H1 (cell line): ENCODE measurements around the gene VEZT. TPM values are rescaled to one million over a fixed set of nuclear protein-coding genes. Genes with fewer than 3 reads are reported as not detected.

Source experiments
- CTCF ChIA-PET: fragments of 300-600 bp; sonication (Branson Sonifier 250); formaldehyde crosslinking; loops from one replicate; lab custom pipeline; 2021; ENCODE audit not compliant: partially characterized antibody; lab: Charles Lee
- POLR2A ChIA-PET: fragments of 300-600 bp; sonication (Branson Sonifier 250); formaldehyde crosslinking; loops from one replicate; lab custom pipeline; 2021; ENCODE audit warnings: inconsistent platforms; ENCODE audit not compliant: partially characterized antibody; lab: Charles Lee
- DNase-seq, 2 experiments: peaks; one replicate each; pipeline versions ENCODE4 v3.0.0 to v3.0.0-alpha.2; 2010 to 2022; ENCODE audit warnings: low spot score in 2 of 2, low read depth in 1 of 2, mixed read lengths in 1 of 2
- FAIRE-seq: peaks from 2 replicates; lab custom pipeline; 2011; peaks lifted over from hg19 to GRCh38; lab: Jason Lieb, UNC
- H2AFZ ChIP-seq: 2 replicates; pipeline ENCODE4 v1.8.1; 2012; ENCODE audit warnings: low read length, inconsistent platforms
- H2AK5ac ChIP-seq: 2 replicates; pipeline ENCODE4 v1.6.1; 2013; ENCODE audit warnings: low read depth, low read length
- H2BK120ac ChIP-seq: replicated peaks from 2 replicates; pipeline ENCODE3; 2013; ENCODE audit warnings: low read depth, low read length, inconsistent platforms
- H2BK12ac ChIP-seq: 2 replicates; pipeline ENCODE4 v1.6.1; 2013; ENCODE audit warnings: low read depth, low read length
- H2BK15ac ChIP-seq: 2 replicates; pipeline ENCODE4 v1.6.1; 2013; ENCODE audit warnings: low read length
- H2BK20ac ChIP-seq: 2 replicates; pipeline ENCODE4 v1.6.1; 2013; ENCODE audit warnings: low read length
- H2BK5ac ChIP-seq: 2 replicates; pipeline ENCODE4 v1.6.1; 2013; ENCODE audit warnings: low read depth, low read length
- H3K14ac ChIP-seq: 2 replicates; pipeline ENCODE4 v1.6.1; 2013; ENCODE audit warnings: inconsistent platforms; ENCODE audit not compliant: insufficient read length
- H3K18ac ChIP-seq: 2 replicates; pipeline ENCODE4 v1.6.1; 2013; ENCODE audit warnings: low read length; ENCODE audit errors: extremely low read depth
- H3K23ac ChIP-seq: 2 replicates; pipeline ENCODE4 v1.6.1; 2013; ENCODE audit warnings: inconsistent platforms; ENCODE audit not compliant: insufficient read length
- H3K23me2 ChIP-seq: 2 replicates; pipeline ENCODE4 v1.6.1; 2013; ENCODE audit warnings: low read depth, low read length
- H3K27ac ChIP-seq: 2 replicates; pipeline ENCODE4 v1.6.1; 2011; ENCODE audit warnings: low read depth, low read length, inconsistent platforms
- H3K27me3 ChIP-seq, 4 experiments: replicated peaks in 1 of 4; 1 replicate in 1 of 4; 2 replicates in 3 of 4; pipeline versions ENCODE4 v1.6.1 to v1.8.1; 2011 to 2013; ENCODE audit warnings: low read length in 3 of 4, mild to moderate bottlenecking in 3 of 4, inconsistent platforms in 2 of 4, mixed read lengths in 2 of 4, moderate library complexity in 1 of 4; ENCODE audit not compliant: control insufficient read depth in 3 of 4, insufficient read depth in 3 of 4; ENCODE audit errors: extremely low read depth in 1 of 4
- H3K36me3 ChIP-seq, 4 experiments: 2 replicates each; pipeline versions ENCODE4 v1.6.1 to v1.8.1; 2011 to 2013; ENCODE audit warnings: mild to moderate bottlenecking in 4 of 4, low read length in 3 of 4, moderate library complexity in 2 of 4, control low read depth in 1 of 4, inconsistent platforms in 1 of 4; ENCODE audit not compliant: insufficient read depth in 4 of 4, control insufficient read depth in 2 of 4
- H3K4ac ChIP-seq: replicated peaks from 2 replicates; pipeline ENCODE3; 2013; ENCODE audit warnings: low read length, low read depth, mixed read lengths, inconsistent platforms; ENCODE audit not compliant: insufficient read length
- H3K4me1 ChIP-seq, 4 experiments: replicated peaks in 1 of 4; 1 replicate in 1 of 4; 2 replicates in 3 of 4; pipeline versions ENCODE4 v1.6.1 to v1.8.1; 2011 to 2013; ENCODE audit warnings: low read length in 3 of 4, inconsistent platforms in 2 of 4, mixed read lengths in 1 of 4; ENCODE audit not compliant: insufficient read depth in 4 of 4, control insufficient read depth in 3 of 4
- H3K4me2 ChIP-seq, 2 experiments: 2 replicates each; pipeline versions ENCODE4 v1.6.1 to v1.8.1; 2011 to 2013; ENCODE audit warnings: low read depth in 2 of 2, low read length in 2 of 2, control low read depth in 1 of 2, inconsistent platforms in 1 of 2, mild to moderate bottlenecking in 1 of 2; ENCODE audit not compliant: insufficient read depth in 1 of 2
- H3K4me3 ChIP-seq, 4 experiments: fragments of 200-600, 300-600 bp in 1 of 4; sonication (generic), shearing (Covaris generic), sonication (Bioruptor Twin) in 1 of 4; 2 replicates each; pipeline versions ENCODE4 v1.5.1 to v1.8.1; 2011 to 2016; ENCODE audit warnings: low read length in 4 of 4, low read depth in 3 of 4, control low read depth in 2 of 4, inconsistent platforms in 2 of 4, mild to moderate bottlenecking in 2 of 4, mixed read lengths in 1 of 4, moderate library complexity in 1 of 4; ENCODE audit not compliant: insufficient read depth in 2 of 4; ENCODE audit errors: extremely low read depth in 1 of 4
- H3K56ac ChIP-seq: replicated peaks from 2 replicates; pipeline ENCODE3; 2013; ENCODE audit warnings: low read depth, mild to moderate bottlenecking, mixed read lengths, low read length, inconsistent platforms; ENCODE audit not compliant: insufficient read length
- H3K79me1 ChIP-seq: 2 replicates; pipeline ENCODE4 v1.6.1; 2013; ENCODE audit warnings: low read depth, low read length, control low read depth
- H3K79me2 ChIP-seq, 2 experiments: 2 replicates each; pipeline versions ENCODE4 v1.6.1 to v1.8.1; 2012 to 2013; ENCODE audit warnings: low read length in 2 of 2, mild to moderate bottlenecking in 2 of 2, inconsistent platforms in 1 of 2; ENCODE audit not compliant: insufficient read depth in 2 of 2, control insufficient read depth in 1 of 2
- H3K9ac ChIP-seq, 4 experiments: replicated peaks in 1 of 4; 1 replicate in 1 of 4; 2 replicates in 3 of 4; pipeline versions ENCODE4 v1.6.1 to v1.8.1; 2011 to 2013; ENCODE audit warnings: low read depth in 3 of 4, low read length in 3 of 4, control low read depth in 2 of 4, mild to moderate bottlenecking in 2 of 4, moderate library complexity in 2 of 4, inconsistent platforms in 1 of 4; ENCODE audit errors: extremely low read depth in 1 of 4
- H3K9me3 ChIP-seq, 2 experiments: 2 replicates each; pipeline versions ENCODE4 v1.6.1 to v1.8.1; 2012 to 2013; ENCODE audit warnings: mild to moderate bottlenecking in 2 of 2, moderate library complexity in 2 of 2, control low read depth in 1 of 2, inconsistent platforms in 1 of 2, low read depth in 1 of 2, low read length in 1 of 2, mixed read lengths in 1 of 2; ENCODE audit not compliant: insufficient read depth in 2 of 2
- H4K20me1 ChIP-seq, 2 experiments: replicated peaks in 1 of 2; 2 replicates each; pipeline versions ENCODE3 to v1.8.1; 2011 to 2013; ENCODE audit warnings: inconsistent platforms in 2 of 2, low read length in 2 of 2, mild to moderate bottlenecking in 1 of 2; ENCODE audit not compliant: insufficient read depth in 2 of 2, control insufficient read depth in 1 of 2
- H4K5ac ChIP-seq: 2 replicates; pipeline ENCODE4 v1.6.1; 2013; ENCODE audit warnings: low read length, low read depth, mixed read lengths, inconsistent platforms; ENCODE audit not compliant: insufficient read length
- H4K8ac ChIP-seq: 2 replicates; pipeline ENCODE4 v1.8.0; 2013; ENCODE audit warnings: mild to moderate bottlenecking, moderate library complexity, low read length, inconsistent platforms; ENCODE audit not compliant: insufficient read depth; ENCODE audit errors: extremely low read depth
- H4K91ac ChIP-seq: replicated peaks from 2 replicates; pipeline ENCODE3; 2013; ENCODE audit warnings: low read length, mixed read lengths, inconsistent platforms; ENCODE audit not compliant: insufficient read length
- CHD2 ChIP-seq: IDR thresholded peaks from 2 replicates; pipeline ENCODE4 v1.6.1; 2012; ENCODE audit warnings: low read length, improper control_type of control experiment
- KDM5A ChIP-seq: fragments of 200-600 bp; IDR thresholded peaks from 2 replicates; pipeline ENCODE4 v1.7.1; 2012; ENCODE audit warnings: mild to moderate bottlenecking, low read length, inconsistent platforms, mixed read lengths
- SIX5 ChIP-seq: IDR thresholded peaks from 2 replicates; pipeline ENCODE4 v1.6.1; 2011; ENCODE audit warnings: mild to moderate bottlenecking, low read depth, low read length
- TEAD4 ChIP-seq: IDR thresholded peaks from 2 replicates; pipeline ENCODE4 v1.6.1; 2012; ENCODE audit warnings: low read depth, low read length, inconsistent platforms, mixed read lengths
- WGBS, 2 experiments: shearing (Covaris generic) in 1 of 2; methylation state at CpG; one replicate each; pipeline versions ENCODE4 v1.1.6 to v1.1.7; 2013 to 2015; ENCODE audit warnings: low lambda C conversion rate in 2 of 2, mixed read lengths in 2 of 2, inconsistent platforms in 1 of 2, low coverage in 1 of 2, missing lambda C conversion rate in 1 of 2; ENCODE audit not compliant: insufficient replicate concordance in 2 of 2, insufficient coverage in 1 of 2, insufficient read length in 1 of 2; ENCODE audit errors: extremely low coverage in 1 of 2, missing lambda C conversion rate in 1 of 2; 5-methylcytosine and 5-hydroxymethylcytosine counted together
- polyA plus RNA-seq, 7 experiments: library from polyadenylated mRNA; depleted of rRNA in 3 of 7; stranded (reverse) in 5 of 7; unstranded in 2 of 7; fragments of >200 nt in 5 of 7; fragments of 200-250 nt in 2 of 7; gene quantifications; 1 replicate in 5 of 7; 2 replicates in 1 of 7; 4 replicates in 1 of 7; pipeline versions ENCODE4 v1.2.1 to v1.2.3, GENCODE V29; 2011 to 2013; ENCODE audit warnings: missing spikeins in 2 of 7, mixed read lengths in 2 of 7
- total RNA-seq: library from RNA; stranded (reverse); fragmentation: NEBNext Ultra II Directional; extraction: Animal tissue kit (Norgen Biotek cat#: 25700); gene quantifications from 2 replicates; pipeline ENCODE4 v1.2.1, GENCODE V29; 2021

The VEZT gene
- total and polyA plus RNA-seq, 2 of the 8 experiments (the other 6 are each of a cell fraction or from before 2014, with no cell fraction given), result 44.0 to 56.1 TPM

DNA sequence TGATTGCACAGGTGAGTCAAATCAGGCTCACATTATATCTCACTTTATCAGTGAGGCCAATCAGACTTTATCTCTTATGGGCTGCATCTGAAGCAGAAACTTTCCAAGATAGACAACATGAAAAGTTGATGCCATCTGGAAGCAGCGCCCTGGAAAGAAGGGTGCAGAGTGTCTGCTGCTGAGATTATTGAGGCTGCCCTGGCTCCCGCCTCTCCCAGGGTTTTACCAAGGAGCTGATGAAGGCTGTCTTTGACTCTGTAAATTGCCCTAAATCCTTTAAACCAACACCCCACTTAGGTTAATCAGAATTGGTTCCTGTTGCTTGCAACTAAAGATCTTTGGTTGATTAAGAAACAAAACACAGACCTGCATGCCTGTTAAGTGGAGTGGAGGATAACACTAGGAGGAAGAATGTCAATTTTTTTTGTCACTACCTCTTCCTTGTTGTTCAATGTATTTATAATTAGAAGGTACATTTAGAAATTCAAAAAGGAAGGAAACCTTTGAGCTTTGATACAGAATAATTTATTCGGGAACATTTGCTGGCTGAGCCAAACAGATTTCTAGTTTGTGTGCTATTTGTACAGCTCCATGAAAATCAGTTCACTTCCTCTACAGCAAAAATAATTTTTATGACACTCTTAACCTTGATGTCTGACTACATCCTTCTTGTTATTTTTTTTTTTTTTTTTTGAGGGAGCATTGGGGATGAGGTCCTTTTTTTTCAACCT lies 104.1 kb downstream of the VEZT start:
- no peak overlapping the region for H2AFZ ChIP-seq
- H2AK5ac ChIP-seq, result no peak overlapping the region
- no peak overlapping the region for H3K4ac ChIP-seq
- H2BK15ac ChIP-seq, result no peak overlapping the region
- no peak overlapping the region for H4K91ac ChIP-seq
- no peak for FAIRE-seq
- H3K27me3 ChIP-seq, result no peaks in the 10 kb centered on the region
- H3K36me3 ChIP-seq, result no peaks in the 10 kb centered on the region
- H3K56ac ChIP-seq, result no peak overlapping the region
- no peak for DNase-seq
- no peak overlapping the region for H4K8ac ChIP-seq
- no peak for TF ChIP-seq KDM5A
- TF ChIP-seq SIX5, result no peak
- TF ChIP-seq TEAD4, result no peak
- no peak for TF ChIP-seq CHD2
- no peak overlapping the region for H3K4me3 ChIP-seq
- no peak overlapping the region for H3K23ac ChIP-seq
- no peaks in the 10 kb centered on the region for H4K20me1 ChIP-seq
- H2BK12ac ChIP-seq, result no peak overlapping the region
- no peaks in the 10 kb centered on the region for H3K79me1 ChIP-seq
- no peak overlapping the region for H3K14ac ChIP-seq
- POLR2A ChIA-PET, result interaction anchor here (1.2 kb wide), 1 partner anchor 8 kb away, joined by 3 read pairs; no protein-coding TSS in a partner anchor
- no peaks in the 10 kb centered on the region for H3K4me1 ChIP-seq
- H3K4me2 ChIP-seq, result no peak overlapping the region
- no peak overlapping the region for H2BK20ac ChIP-seq
- no peaks in the 10 kb centered on the region for H3K9me3 ChIP-seq
- H2BK120ac ChIP-seq, result no peak overlapping the region
- H3K18ac ChIP-seq, result no peak overlapping the region
- H4K5ac ChIP-seq, result no peak overlapping the region
- no peaks in the 10 kb centered on the region for H3K79me2 ChIP-seq
- CTCF ChIA-PET, result interaction anchor here (0.6 kb wide), 2 partner anchors 44 to 96 kb away, joined by 3 read pairs; no protein-coding TSS in a partner anchor
- H2BK5ac ChIP-seq, result no peak overlapping the region
- no peak overlapping the region for H3K27ac ChIP-seq
- WGBS, 2 experiments, result 79% methylated on average over 3 of the region's 3 CpGs; no CpG with 5 or more reads in 1 of the 2 experiments
- no peaks in the 10 kb centered on the region for H3K23me2 ChIP-seq
- no peak overlapping the region for H3K9ac ChIP-seq
